Transverse colon (tissue), 4 donors: ENCODE measurements around the gene OLIG2.

Source experiments
- EP300 ChIP-seq: sonication (generic); formaldehyde crosslinking; IDR thresholded peaks from one replicate; pipeline ENCODE4 v1.6.1; 2017; ENCODE audit warnings: antibody characterized with exemption, low read depth
- POLR2A ChIP-seq: fragments of 450-650 bp; IDR thresholded peaks from one replicate; pipeline ENCODE4 v1.6.1; 2016; ENCODE audit warnings: antibody characterized with exemption, mild to moderate bottlenecking, moderate library complexity
- POLR2AphosphoS5 ChIP-seq, 3 donors: sonication (generic); formaldehyde crosslinking; IDR thresholded peaks; one replicate each; pipeline ENCODE4 v1.6.1; 2016; ENCODE audit warnings: antibody characterized with exemption in 3 of 3
- TF ChIP-seq, protein P1 (sequence below), 5 experiments: fragments of 200-600 bp in 3 of 5; fragments of 450-650 bp in 2 of 5; sonication (generic) in 3 of 5; IDR thresholded peaks; 1 replicate in 2 of 5; 2 replicates in 3 of 5; pipeline ENCODE4 v1.5.1; 2016 to 2017; ENCODE audit warnings: antibody characterized with exemption in 5 of 5, inconsistent platforms in 3 of 5, mild to moderate bottlenecking in 2 of 5, moderate library complexity in 1 of 5

DNA sequence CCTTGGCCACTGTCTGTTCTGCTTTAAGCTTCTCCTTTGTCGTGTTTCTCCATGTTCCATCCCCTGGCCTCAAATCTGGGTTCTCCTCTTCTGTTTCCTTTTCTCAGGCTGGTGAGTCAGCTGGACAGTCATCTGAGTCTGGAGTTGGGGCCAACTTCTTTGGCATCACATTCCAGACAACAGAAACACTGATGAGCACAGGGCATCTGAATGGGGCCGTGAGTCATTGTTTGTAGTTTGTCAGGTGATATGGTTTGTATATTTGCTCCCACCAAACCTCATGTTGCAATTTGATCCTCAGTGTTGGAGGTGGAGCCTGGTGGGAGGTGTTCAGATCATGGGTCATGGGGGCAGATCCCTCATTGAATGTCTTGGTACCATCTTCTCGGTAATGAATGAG is 14.3 kb upstream of the OLIG2 start:
- no peak for TF ChIP-seq POLR2A
- TF ChIP-seq, protein P1, sequence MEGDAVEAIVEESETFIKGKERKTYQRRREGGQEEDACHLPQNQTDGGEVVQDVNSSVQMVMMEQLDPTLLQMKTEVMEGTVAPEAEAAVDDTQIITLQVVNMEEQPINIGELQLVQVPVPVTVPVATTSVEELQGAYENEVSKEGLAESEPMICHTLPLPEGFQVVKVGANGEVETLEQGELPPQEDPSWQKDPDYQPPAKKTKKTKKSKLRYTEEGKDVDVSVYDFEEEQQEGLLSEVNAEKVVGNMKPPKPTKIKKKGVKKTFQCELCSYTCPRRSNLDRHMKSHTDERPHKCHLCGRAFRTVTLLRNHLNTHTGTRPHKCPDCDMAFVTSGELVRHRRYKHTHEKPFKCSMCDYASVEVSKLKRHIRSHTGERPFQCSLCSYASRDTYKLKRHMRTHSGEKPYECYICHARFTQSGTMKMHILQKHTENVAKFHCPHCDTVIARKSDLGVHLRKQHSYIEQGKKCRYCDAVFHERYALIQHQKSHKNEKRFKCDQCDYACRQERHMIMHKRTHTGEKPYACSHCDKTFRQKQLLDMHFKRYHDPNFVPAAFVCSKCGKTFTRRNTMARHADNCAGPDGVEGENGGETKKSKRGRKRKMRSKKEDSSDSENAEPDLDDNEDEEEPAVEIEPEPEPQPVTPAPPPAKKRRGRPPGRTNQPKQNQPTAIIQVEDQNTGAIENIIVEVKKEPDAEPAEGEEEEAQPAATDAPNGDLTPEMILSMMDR (IDR thresholded peaks at IDR 0.05), result no peak
- TF ChIP-seq EP300, result no peak
- TF ChIP-seq POLR2AphosphoS5 (IDR thresholded peaks at IDR 0.05), result no peak
